WERI-Rb-1 (cell line): Measurements from ENCODE around the gene PET117.

Experiments used
- DNase-seq: peaks from one replicate; pipeline ENCODE4 v3.0.0-alpha.2; 2020
- H3K27ac ChIP-seq: fragments of 250-450 bp; sonication (Bioruptor Pico); 2 replicates; pipeline ENCODE4 v1.5.1; 2020; ENCODE audit warnings: mild to moderate bottlenecking, moderate library complexity
- H3K27me3 ChIP-seq: fragments of 250-450 bp; sonication (Bioruptor Pico); 2 replicates; pipeline ENCODE4 v1.5.1; 2021; ENCODE audit warnings: mild to moderate bottlenecking, low read depth, moderate library complexity; ENCODE audit not compliant: insufficient read depth, severe bottlenecking
- H3K36me3 ChIP-seq: fragments of 250-450 bp; sonication (Bioruptor Pico); 2 replicates; pipeline ENCODE4 v1.5.1; 2020; ENCODE audit warnings: mild to moderate bottlenecking, moderate library complexity
- H3K4me3 ChIP-seq: 2 replicates; pipeline ENCODE4 v1.5.1; 2011; ENCODE audit warnings: low read depth, mild to moderate bottlenecking, control low read depth, low read length
- H3K9me3 ChIP-seq: fragments of 250-450 bp; sonication (Bioruptor Pico); 2 replicates; pipeline ENCODE4 v1.5.1; 2021; ENCODE audit warnings: mild to moderate bottlenecking, moderate library complexity; ENCODE audit not compliant: severe bottlenecking
- TF ChIP-seq, protein P1 (sequence below): IDR thresholded peaks from 2 replicates; pipeline ENCODE4 v1.5.1; 2011; ENCODE audit warnings: low read depth, mild to moderate bottlenecking, control low read depth, inconsistent platforms, low read length

PET117 gene

DNA sequence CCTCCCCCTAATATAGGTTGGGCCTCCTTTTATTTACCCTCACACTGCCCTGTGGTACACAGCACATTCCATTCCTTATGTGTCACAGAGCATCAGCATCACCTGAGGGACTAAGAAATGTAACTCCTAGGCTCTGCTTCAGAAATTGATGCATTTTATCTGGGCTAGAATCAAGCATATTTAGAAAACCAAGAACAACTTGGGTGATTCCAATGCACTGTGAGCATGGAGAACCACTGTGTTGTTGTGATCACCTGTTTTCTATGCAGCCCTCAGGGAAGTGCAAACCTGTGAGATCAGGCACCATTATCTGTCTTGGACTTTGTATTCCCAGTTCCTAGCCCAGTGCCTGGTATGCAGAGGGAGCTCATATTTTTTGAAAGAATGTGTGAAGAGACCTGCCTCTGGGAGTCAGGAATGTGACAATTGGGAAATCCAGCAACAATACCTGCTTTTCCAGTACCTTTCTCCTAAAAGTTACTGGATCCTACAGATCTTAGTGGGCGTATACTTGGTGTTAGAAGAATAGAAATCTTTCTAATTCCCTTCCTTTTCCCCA is 7.0 kb downstream of the PET117 start:
- no peak overlapping the region for H3K27ac ChIP-seq
- DNase-seq, result no peak
- TF ChIP-seq, protein P1, sequence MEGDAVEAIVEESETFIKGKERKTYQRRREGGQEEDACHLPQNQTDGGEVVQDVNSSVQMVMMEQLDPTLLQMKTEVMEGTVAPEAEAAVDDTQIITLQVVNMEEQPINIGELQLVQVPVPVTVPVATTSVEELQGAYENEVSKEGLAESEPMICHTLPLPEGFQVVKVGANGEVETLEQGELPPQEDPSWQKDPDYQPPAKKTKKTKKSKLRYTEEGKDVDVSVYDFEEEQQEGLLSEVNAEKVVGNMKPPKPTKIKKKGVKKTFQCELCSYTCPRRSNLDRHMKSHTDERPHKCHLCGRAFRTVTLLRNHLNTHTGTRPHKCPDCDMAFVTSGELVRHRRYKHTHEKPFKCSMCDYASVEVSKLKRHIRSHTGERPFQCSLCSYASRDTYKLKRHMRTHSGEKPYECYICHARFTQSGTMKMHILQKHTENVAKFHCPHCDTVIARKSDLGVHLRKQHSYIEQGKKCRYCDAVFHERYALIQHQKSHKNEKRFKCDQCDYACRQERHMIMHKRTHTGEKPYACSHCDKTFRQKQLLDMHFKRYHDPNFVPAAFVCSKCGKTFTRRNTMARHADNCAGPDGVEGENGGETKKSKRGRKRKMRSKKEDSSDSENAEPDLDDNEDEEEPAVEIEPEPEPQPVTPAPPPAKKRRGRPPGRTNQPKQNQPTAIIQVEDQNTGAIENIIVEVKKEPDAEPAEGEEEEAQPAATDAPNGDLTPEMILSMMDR, result no peak
- no peak overlapping the region for H3K4me3 ChIP-seq
- H3K27me3 ChIP-seq, result no peaks in the 10 kb centered on the region
- peaks cover 41% of the 10 kb centered on the region for H3K36me3 ChIP-seq
- H3K9me3 ChIP-seq, result no peaks in the 10 kb centered on the region

DNA sequence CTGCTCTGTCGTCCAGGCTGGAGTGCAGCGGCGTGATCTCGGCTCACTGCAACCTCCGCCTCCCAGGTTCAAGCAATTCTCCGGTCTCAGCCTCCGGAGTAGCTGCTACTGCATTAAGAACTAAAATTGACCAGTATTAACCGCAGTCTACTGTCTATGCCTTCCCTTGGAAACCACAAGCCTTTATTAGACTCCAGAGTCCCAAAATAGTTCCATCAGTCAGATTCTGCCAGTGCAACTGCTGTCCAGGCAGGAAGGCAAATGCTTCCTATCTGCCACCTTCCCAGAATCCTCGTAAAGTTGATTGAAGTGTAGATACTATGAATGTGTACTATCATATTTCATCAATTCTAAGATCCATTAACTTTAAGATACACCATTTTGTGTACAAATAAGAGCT is 16.7 kb downstream of the PET117 start:
- TF ChIP-seq, protein P1, result no peak
- H3K4me3 ChIP-seq, result no peak overlapping the region
- H3K9me3 ChIP-seq, result no peaks in the 10 kb centered on the region
- DNase-seq, result no peak
- H3K27ac ChIP-seq, result no peak overlapping the region
- H3K27me3 ChIP-seq, result no peaks in the 10 kb centered on the region
- peaks cover 35% of the 10 kb centered on the region for H3K36me3 ChIP-seq

DNA sequence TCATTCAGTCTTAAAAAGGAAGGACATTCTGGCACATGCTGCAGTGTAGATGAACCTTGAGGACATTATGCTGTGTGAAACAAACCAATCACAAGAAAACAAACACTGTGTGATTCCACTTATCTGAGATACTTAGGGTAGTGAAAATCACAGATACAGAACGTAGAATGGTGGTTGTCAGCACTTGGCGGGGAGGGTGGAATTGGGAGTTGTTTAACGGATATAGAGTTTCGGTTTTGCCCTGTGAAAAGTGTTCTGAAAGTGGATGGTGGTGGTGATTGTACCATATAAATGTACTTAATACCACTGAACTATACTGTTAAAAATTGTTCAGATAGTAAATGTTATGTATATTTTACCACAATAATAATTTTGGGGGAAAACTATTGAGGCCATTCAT is 18.4 kb downstream of the PET117 start:
- H3K27me3 ChIP-seq, result no peaks in the 10 kb centered on the region
- TF ChIP-seq, protein P1, result no peak
- H3K27ac ChIP-seq, result no peak overlapping the region
- H3K36me3 ChIP-seq, result peaks cover 40% of the 10 kb centered on the region
- DNase-seq, result no peak
- H3K9me3 ChIP-seq, result no peaks in the 10 kb centered on the region
- no peak overlapping the region for H3K4me3 ChIP-seq

DNA sequence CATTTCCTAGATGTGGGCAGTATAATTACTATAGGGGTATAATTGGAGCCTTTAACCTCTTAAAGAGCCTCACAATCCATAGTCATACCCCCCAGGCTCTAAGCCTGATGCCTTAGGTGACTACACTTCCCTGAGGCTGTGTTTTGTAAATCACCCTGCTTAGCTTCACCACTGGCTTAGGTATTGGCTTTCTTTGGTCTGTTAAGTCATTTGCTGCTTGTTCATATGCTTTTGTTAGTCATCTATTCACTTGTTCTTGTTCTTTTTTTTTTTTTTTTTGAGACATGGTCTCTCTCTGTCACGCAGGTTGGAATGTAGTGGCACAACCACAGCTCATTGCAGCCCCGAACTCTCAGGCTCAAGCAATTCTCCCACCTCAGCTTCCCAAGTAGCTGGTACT is 26.7 kb downstream of the PET117 start:
- Histone ChIP-seq H3K27ac (no peak overlapping the region), H3K36me3 (peaks cover 36% of the 10 kb centered on the region), H3K9me3 (no peaks in the 10 kb centered on the region), H3K27me3 (no peaks in the 10 kb centered on the region), H3K4me3 (no peak overlapping the region)
- TF ChIP-seq, protein P1, result no peak
- DNase-seq, result no peak

DNA sequence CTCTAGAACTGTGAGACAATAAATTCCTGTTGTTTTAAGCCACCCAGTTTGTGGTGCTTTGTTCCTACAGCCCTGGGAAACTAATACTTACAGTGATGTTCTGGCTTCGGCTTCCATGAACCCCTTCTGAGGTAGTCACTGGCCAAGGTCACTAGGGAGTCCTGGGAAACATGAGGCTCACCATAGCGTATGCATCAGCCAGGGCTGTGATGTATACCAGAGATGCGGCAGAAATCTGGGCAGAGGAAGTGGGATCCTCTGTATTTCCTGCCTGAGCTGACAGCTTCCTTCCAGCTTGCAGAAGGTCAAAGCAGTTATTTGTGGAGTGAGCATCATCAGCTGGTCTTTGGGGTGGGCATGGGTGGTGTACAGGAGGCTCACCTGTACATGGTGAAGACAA is 27.9 kb downstream of the PET117 start:
- no peak for DNase-seq
- Histone ChIP-seq H3K27me3 (no peaks in the 10 kb centered on the region), H3K4me3 (no peak overlapping the region), H3K9me3 (no peaks in the 10 kb centered on the region), H3K27ac (no peak overlapping the region), H3K36me3 (peaks cover 30% of the 10 kb centered on the region)
- TF ChIP-seq, protein P1, result no peak

DNA sequence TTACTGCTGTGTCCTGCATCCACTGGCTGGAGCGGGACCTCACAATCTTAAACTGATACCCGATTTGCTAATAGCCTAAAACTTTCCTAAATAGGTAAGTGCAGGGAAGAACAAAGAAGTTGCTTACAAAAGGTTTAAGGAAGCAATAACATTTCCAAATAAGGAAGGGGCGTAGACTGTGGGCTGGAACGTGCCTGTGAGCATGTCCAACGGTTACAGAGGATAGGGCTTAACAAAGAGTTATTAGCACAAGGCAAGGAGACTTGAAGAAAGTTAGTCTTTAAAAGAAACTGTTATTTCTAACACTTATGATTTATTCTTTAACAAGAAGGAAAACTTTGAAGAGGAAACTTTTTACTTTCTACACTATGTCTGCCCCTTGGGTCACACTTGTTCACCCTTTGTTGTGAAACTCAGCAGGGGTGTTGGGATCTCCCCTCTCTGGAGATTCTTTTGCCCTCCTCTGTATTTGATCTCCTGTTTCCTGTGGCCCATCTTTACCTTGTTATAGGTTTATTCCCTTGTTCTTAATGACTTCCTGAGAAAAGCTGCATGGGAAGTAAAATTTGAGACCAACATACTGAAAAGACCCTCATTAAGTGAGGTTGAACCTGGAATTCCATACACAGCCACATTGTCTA is 28.7 kb downstream of the PET117 start:
- Histone ChIP-seq H3K36me3 (peaks cover 33% of the 10 kb centered on the region), H3K4me3 (no peak overlapping the region), H3K9me3 (no peaks in the 10 kb centered on the region), H3K27ac (no peak overlapping the region), H3K27me3 (no peaks in the 10 kb centered on the region)
- TF ChIP-seq, protein P1, result no peak
- no peak for DNase-seq
